HG03565 (cell line): ENCODE results near the gene RANBP10.

ENCODE experiments used
- ATAC-seq: cut with Tn5 transposase; IDR thresholded peaks from one replicate; pipeline ENCODE4 v1.9.1; 2021; ENCODE audit warnings: mild to moderate bottlenecking, moderate library complexity; ENCODE audit not compliant: unreplicated experiment

Gene RANBP10

DNA sequence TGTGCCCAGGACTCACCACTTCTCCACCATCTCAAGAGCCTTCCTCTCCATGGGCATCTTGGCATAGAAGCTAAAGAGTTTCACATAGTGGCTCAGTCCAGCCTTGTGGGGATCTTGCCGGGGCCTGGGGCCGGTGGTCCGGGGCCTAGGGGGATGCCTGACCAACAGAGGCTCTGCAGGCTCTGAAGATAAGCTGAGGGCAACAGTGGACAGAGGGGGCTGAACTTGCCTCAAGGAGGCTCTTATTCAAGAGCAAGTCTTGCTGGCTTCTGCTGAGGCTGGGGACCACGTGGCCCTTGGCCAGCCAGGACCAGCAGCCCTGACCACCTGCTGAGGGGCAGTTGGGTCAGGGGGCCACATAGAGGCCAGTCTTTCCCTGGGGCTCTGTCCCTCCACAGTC lies 22.3 kb upstream of the RANBP10 start:
- no peak for ATAC-seq

DNA sequence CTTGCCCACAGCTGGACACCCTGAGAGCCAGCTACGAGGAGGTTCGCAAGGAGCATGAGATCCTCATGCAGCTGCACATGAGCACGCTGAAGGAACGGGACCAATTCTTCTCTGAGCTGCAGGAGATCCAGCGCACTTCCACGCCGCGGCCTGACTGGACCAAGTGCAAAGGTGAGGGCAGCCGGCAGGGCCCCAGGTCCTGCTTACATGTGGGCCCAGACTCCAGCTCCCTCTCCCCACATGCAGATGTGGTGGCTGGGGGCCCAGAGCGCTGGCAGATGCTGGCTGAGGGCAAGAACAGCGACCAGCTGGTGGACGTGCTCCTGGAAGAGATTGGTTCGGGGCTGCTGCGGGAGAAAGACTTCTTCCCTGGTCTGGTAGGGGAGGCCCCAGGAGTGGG lies 19.5 kb upstream of the RANBP10 start:
- ATAC-seq: no peak

DNA sequence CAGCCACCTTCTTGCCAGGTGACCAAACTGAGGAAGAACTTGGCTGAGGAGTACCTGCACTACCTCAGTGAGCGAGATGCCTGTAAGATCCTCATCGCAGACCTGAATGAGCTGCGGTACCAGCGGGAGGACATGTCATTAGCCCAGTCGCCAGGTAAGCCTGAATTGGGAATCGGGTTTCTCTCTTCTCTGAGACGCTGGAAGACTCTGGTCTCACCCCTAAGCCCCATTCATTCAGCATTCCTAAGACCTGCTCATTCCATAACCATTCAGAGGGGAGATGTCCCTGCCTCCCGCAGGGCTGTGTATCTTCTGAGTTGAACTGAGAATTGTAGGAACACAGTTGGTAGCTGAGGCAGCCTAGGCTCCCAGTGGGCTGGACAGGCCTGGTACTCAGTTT lies 18.8 kb upstream of the RANBP10 start:
- ATAC-seq: no peak

DNA sequence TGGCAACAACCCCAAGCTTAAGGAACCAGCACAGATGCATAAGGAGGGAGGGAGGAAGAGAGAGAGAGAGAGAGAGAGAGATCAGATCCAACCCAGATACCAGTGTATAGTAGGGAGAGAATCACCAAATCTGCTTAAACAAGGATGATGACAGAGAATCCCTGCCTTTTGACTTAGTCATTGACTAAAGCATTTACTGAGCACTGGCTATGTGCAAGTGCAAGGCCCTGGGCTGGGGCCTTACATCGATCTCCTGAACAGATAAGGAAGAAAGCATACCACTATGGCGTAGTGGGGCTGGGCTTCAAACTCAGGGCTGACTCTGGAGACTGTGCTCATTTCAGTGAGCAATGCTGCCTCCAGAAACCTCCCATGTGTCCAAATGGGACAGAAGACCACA lies 16.2 kb upstream of the RANBP10 start:
- ATAC-seq: no peak

DNA sequence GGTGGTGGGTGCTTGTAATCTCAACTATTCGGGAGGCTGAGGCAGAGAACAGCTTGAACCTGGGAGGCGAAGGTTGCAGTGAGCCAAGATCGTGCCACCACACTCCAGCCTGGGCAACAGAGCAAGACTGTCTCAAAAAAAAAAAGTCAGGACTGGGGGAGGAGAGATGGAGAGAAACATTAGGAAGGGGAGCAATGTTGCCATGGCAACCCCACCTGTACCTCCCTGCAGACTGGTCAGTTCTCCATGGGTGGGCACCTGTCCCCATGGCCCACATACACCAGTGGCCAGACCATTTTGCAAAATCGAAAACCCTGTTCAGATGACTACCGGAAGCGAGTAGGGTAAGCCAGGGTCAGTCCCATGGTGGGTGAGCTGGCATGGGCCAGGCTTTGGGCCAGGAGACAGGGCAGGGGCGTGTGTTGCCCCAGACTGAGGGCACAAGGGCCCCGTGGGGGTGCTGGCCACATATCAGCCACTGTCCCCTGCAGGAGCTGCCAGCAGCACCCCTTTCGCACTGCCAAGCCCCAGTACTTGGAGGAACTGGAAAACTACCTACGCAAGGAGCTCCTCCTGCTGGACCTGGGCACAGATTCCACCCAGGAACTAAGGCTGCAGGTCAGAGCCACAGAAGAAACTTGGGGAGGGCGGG lies 14.4 kb upstream of the RANBP10 start:
- no peak for ATAC-seq

DNA sequence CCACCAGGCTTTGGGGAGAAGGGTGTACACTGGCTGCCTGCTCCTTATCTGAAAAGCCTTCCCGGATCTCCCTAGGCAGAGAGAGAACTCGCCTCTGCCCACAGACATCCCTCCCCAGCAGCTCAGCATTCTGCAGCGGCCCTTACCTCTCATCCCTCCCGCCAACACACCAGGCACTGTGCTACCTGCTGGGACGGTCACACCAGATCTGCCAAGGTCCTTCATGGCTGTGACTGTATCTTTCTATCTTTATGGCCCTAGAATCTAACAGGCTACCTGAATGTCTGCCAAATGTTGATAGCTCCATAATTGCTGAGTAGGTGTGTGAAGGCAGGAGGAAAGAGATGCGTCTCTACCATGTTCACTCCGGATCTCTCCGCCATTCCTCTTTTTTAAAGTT lies 8.2 kb upstream of the RANBP10 start:
- ATAC-seq: no peak

DNA sequence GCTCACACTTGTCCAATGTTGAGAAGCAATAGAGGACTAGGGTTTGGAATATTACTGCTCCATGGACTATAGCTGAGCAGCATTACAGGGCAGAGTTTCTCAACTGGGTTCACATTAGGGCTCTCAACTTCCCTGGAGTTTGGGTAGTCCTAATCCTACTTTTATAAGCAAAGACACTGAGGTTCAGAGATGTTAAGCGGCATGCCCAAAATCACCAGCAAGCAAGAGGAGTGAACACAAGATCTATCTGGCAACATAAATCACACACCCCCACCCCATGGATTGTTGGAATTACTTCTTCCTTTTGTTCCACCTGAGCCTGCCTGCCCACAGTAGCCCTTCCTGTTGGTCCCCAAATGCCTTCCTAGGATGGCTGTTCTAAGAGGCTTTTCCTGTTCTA lies 5.5 kb upstream of the RANBP10 start:
- no peak for ATAC-seq

DNA sequence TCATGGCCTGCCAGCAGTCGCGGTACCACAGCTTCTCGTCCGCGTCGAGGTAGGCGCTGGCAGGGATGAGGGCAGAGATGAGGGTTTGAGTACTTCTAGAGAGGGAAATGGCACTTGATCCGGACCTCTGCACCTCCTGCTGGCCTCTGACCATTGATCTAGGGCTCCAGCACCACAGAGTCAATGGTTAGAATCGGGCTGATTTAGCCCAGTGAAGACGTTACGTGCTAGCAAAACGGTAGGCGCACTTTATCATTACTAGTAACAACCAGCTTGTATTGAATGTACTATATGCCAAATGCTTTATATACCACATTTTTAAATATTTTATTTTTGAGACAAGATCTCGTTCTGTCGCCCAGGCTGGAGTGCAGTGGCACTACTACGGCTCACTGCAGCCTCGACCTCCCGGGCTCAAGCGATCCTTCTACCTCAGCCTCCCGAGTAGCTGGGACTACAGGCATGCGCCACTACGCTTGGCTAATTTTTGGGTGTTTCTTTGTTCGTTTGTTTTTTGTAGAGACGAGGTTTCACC lies 855 bp upstream of the RANBP10 start:
- ATAC-seq: no peak

DNA sequence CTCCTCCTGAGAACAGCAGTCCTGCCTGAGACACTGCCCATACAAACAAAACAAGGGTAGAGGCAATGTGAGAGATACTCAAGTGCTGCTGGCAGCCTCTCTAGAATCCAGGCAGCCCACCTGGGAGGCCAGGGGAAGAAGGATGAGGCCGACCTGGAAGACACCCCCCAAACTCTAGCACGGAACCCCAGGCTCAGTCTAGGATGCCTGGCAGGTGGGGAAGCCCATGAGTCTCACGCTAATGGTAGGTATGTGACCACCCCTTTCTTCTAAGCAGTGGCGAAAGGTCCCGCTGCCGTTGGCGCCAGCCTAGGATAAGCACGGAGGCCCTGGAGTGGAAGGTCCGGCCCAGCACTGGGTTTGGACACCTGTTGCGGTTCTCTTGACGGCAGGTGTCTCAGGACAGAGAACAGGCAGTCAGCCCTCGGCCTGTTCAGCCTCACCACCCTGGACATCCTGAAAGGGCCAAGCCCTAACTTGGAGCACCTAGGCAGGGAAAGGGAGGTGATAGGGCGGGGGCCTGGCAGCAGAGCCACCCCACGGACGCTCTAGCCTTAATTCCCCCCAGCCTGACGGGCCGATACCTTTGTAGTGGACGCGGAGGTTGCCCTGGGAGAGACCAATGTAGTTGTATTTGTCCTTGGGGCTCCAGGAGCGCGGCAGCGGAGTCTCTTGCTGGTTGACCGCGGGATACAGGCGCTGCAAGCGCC lies 487 bp downstream of the RANBP10 start:
- no peak for ATAC-seq

DNA sequence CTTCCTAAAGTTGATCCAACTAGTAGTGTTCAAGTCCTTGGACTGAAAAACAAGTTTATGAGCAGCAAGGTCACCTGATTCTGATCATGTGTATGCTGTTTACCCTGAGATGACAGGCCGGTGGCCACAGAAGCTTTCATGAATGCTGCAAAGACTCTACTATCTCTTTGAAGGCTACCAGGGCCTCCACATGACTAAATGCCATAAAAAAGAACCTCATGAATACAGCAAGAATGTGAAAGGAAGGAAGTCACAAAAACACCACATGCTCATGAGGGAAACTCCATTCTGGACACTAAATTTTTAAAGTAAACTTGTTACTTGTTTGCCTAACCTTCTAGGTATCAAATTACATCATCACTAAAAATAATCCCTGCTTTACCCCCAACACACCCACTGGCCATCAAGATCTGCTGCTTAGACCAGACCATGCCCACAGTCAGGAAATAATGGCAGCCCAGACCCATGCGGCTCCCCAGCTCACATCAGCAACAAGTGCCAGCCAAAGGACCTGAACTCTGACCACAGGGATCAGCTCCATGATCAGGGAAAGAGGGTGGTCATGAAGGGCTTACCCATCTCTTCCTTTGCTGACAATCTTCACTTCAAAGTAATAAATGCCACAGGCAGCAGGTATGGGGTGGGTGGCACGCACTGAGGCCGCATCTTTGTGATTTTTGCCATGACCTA lies 1.4 kb downstream of the RANBP10 start:
- ATAC-seq: no peak

DNA sequence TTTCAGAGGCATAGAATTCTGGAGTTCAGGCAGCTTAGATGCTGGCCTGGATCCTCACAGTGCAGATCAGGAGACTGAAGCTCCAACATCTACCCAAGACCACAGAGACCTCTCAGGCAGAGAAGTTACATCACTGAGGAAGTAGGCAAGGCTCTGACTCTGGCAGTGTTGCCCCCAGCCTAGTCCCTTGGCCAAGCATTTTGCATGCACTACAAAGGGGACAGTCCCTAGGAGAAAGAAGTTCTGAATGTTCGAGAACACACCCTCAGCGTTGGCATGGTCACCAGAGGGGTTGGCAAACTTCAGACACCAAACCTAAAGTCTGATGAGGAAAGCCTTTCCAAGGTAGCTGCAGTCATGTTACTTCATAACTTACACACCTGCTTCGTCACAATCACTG lies 2.5 kb downstream of the RANBP10 start:
- no peak for ATAC-seq

DNA sequence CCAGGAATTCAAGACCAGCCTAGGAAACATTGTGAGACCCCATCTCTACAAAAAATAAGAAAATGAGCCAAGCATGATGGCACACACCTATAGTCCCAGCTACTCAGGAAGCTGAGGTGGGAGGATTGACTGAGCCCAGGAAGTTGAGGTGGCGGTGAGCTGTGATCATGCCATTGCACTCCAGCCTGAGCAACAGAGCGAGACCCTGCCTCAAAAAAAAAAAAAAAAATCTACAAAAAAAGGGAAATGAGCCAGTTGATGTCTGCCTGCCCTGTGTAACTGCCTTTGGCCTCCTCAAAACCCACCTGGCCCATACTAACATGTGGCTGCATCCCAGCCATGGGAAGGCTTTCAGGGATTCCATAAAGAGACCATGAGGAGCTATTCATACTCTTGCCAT lies 4.5 kb downstream of the RANBP10 start:
- ATAC-seq: no peak

DNA sequence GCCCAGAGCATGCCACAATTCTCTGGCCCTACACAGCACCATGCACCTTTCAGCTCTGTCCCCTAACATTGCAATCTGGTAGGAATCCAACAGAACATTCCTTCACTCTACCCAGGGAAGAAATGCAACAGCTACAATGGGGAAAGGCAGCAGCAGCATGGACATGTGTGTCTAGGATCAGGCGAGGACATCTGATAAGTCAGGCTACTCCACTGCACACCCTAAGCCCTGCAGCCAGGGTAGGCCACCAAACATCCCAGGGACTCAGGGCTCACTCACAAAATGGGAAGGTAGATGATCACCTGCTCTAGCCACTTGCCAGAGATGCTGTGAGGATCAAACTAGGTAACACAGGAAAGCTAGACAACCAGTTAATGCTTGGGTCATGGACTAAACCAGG lies 5.1 kb downstream of the RANBP10 start:
- ATAC-seq: no peak

DNA sequence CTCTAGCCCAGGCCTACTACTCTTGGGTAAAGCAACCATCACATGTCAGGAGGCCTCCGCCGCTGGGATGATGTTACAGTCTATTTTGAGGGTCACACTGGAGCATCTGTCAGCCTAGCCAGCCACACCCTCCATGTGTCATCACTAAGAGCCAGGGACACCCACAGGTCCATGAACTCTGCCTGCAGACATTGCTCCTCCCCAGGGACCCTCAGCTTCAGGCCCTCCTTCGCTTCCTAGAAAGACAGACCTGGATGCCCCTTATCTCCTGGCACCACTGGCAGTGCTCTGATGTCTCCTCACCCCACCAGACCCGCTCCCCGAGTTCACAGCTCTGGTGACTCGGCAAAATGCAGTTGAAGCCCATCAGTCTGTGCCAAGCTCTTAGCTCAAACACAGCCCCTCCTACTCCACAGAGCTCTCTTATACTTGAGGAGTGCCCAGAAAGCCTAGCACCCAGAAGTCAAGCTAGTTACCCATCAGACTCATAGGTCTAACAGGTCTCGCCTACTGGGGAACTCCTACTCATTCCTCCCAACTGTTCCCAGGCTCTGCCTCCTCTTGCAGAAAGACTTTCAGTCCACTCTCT lies 5.9 kb downstream of the RANBP10 start:
- ATAC-seq: no peak

DNA sequence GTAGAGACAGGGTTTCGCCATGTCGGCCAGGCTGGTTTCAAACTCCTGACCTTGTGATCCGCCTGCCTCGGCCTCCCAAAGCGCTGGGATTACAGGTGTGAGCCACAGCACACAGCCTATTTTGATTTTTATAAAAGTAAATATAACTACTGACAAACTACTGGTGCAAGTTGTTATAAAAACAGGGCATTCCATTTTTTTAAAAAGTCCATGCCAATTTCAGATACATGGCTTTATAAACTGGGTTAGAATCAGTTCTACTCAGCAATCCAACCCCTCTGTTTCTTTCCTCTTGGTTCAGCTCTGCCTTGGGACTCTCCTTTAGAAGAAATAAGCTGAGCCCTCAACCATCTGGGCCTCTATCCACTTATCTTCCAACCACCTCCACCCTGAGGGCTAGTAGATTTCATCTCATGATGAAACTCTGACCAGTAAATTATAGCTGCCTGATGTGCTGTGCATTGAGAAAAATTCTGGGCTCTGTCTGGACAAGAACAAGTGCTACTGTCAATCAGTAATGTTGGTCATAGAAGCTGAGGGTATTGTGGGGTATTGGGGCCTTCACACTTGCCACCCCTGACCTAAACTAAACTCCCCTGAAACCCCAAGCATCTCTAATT lies 10.2 kb downstream of the RANBP10 start:
- no peak for ATAC-seq

DNA sequence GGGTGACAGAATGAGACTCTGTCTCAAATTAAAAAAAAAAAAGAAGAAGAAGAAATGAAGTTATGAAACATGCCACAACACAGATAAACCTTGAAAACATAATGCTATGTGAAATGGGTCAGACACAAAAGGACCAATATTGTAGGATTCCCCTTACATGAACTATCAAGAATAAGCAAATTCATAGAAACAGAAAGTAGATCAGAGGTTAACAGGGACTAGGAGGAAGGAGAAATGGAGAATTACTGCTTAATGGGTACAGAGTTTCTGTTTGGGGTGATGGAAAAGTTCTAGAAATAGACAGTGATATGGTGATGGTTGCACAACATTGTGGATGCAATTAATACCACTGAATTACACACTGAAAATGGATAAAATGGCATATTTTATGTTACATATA lies 16.3 kb downstream of the RANBP10 start:
- no peak for ATAC-seq

DNA sequence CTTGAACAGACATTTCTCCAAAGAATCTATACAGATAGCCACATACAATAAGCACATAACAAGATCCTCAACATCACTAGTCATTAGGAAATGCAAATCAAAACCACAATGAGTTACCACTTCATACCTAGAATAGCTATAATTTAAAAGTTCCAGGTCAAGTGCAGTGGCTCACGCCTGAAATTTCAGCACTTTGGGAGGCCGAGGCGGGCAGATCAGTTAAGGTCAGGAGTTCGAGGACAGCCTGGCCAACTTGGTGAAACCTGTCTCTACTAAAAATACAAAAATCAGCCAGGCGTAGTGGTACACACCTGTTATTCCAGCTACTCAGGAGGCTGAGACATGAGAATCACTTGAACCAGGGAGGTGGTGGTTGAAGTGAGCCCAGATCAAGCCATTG lies 19.9 kb downstream of the RANBP10 start:
- no peak for ATAC-seq

DNA sequence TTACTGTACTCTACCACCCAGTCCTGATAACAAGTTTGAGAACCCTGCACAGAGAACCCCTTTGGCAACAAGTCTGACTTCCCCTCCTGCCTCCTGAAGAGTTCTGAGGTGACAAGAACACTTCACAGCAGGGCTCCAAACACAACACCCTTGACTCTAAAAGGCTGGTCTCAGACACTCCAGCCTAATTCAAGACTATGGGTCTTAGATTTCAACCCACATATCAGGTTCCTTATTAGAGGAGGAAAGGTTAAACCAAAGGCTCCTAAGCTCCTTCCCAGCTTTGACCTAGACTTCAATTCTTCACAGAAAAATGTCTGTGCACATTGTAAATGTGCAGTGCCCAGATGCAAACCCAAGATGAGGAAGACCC lies 23.0 kb downstream of the RANBP10 start:
- ATAC-seq: no peak

DNA sequence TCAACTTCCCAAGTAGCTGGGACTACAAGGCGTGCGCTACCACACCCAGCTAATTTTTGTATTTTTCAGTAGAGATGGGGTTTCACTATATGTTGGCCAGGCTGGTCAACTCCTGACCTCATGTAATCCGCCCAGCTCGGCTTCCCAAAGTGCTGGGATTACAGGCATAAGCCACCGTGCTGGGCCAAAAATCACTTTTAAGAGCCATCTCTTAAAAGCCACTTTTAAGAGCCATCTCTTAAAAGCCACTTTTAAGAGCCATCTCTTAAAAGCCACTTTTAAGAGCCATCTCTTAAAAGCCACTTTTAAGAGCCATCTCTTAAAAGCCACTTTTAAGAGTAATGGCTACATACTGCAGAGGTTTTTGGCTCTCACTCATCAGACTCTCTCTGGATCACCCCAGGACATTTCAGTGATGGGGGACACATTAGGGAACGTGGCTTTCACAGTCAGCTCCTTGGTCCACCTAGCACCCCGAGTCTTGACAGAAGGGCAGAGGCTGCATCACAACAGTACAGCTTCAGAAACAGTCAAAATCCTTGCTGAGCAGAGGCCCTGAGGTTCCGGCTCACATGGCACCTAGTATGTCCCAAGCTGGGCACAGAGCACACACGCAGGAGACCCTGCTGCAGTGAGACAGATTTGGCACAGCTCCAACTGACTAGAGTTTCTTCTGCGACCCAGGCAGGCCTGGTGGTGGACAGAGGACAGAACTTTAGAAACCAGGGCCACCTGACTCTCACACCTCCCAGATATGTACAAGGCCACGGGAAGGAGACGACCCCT lies 23.6 kb downstream of the RANBP10 start:
- ATAC-seq: no peak

DNA sequence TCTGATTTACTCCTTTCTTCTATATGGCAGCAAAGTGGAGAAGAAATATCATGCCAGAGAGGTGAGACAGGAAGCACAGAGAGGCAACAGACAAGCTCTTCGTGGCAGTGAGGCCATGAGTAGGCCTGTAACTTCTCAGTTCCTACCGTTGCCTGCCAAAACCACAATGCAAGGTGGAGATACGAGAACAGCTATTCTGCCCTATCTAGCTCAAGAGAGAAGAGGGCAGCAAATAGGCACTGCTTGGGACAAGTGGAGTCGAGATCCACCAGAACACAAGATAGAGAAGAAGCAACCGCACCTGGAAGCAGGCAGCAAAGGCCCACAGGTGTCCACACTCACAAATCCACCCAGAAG lies 24.8 kb downstream of the RANBP10 start:
- no peak for ATAC-seq
